NCI-H524 treated with DMSO at 0.1 percent for 48 hours (cell line): ENCODE results near the gene SSU72.
"Not testable (repeated sequence)": the region's sequence is repeated elsewhere in the genome, so short reads cannot be mapped to it uniquely, and the experiment has no call there.

ENCODE experiments used
- DNase-seq: peaks from one replicate; lab custom pipeline; 2025; lab: John Stamatoyannopoulos, UW

Gene SSU72

DNA sequence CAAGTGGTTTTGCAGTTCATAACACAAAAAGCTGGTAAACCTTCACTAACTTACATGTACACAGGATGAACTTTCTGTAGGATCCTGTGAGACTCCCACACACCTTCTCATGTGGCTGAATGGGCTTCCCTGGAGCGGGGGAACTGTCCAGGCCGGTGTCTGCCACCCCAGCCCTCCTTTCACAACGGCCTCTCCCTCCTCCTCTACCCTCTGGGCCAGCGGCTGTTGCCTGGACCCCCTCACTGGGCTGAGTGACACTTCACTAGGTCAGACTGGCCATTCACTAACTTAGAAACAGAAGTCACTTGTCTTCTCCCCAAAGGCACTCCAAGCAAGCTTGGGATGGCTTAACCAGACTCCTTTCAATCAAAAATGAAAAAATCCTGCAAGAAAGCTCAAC is 16.1 kb downstream of the SSU72 start:
- no peak for DNase-seq

DNA sequence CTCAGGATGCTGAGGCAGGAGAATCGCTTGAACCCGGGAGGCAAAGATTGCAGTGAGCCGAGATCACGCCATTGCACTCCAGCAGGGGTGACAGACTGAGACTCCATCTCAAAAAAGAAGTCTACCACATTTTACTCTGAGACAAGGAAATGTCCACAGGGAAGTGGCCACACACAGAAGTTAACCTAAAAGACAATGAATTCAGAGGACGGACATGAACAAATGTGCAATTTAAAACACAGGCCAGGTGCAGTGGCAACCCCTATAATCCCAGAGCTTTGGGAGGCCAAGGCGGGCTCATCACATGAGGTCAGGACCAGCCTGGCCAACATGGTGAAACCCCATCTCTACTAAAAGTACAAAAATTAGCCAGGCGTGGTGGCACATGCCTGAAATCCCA is 17.0 kb downstream of the SSU72 start:
- DNase-seq, result not testable (repeated sequence)

DNA sequence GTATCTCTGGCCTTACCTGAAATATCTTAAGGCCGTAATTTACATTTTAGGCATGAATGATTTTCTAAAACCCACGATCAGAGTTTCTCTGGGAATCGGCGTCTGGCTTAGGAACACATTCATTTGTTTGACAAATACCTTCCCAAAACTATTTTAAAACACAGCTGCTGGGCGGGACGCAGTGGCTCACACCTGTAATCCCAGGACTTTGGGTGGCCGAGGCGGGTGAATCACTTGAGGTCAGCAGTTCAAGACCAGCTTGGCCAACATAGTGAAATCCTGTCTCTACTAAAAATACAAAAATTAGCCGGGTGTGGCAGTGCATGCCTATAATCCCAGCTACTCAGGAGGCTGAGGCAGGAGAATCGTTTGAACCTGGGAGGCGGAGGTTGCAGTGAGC is 17.7 kb downstream of the SSU72 start:
- DNase-seq, result not testable (repeated sequence)

DNA sequence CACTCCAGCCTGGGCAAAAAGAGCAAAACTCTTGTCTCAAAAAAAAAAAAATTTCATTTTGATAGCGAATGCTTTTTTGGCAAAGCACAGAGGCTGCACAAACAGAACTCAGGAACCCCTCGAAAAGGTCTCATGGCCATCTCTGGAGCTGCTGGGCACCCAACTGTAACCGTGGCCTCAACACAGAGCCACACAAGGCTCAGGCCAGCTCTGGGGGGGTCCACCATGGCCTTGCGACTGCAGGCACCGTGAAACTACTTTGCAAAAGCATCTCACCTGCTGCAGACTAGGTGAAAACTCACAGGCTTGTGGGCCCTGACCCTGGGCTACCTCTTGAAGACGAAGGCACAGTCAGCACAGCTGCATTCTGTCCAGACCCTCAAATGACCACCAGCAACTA is 18.2 kb downstream of the SSU72 start:
- no peak for DNase-seq

DNA sequence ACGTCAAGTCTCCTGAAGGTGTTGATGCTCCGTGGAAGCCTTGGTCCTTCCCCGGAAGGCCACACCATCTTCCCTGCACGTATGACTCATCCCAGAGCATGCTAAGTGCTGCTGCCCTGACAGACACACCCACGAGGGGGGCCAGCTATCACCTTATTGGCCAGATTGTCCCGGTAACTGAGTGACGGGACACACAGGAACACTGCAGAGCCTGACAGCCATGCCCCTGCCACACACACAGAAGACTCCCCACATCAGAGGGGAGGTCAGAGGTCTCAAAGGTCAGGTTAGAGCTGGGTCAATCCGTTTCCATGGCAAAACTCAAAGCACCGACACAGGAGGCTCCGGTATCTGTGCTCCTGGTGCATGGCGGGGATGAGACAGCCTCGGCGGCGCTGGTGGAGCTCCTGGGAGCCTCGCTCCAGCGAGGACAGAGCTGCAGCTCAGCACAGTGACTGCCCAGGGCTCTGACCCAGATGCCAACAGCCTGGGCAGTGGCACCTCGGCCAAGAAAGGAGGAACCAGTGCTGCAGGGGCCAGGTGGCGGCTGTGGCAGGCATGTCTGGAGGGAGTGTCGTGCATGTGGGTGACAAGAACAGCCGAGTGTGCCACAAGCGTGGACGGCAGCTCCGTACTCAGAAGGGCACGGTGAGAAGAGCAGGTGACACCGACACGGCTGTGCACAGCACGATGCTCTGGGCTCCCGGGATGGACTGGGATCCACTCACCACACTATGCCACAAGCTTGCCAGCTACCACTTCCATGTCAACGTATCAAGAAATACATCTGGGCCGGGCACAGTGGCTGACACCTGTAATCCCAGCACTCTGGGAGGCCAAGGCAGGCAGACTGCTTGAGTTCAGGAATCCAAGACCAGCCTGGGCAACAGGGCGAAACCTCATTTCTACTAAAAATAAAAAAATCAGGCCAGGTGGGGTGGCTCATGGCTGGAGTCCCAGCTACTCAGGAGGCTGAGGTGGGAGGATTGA is 19.4 kb downstream of the SSU72 start:
- DNase-seq, result no peak

DNA sequence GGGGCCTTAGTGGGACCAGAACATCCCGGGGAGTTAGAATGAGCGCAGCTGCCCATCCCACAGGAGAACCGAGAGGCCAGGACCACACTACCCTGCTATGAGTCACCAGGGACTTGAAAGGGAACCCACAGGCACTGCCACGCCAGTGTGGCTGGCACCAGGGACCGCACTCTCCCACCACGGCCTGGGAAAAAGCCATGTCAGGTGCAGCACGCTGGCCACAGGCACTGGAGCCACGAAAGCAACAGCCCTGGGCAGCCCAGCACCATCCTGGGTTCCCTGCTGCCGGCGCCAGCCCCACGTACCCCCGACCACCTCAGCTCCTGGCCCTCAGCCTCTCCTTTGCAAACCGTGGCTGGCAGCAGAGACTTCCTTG is 20.1 kb downstream of the SSU72 start:
- DNase-seq, result no peak

DNA sequence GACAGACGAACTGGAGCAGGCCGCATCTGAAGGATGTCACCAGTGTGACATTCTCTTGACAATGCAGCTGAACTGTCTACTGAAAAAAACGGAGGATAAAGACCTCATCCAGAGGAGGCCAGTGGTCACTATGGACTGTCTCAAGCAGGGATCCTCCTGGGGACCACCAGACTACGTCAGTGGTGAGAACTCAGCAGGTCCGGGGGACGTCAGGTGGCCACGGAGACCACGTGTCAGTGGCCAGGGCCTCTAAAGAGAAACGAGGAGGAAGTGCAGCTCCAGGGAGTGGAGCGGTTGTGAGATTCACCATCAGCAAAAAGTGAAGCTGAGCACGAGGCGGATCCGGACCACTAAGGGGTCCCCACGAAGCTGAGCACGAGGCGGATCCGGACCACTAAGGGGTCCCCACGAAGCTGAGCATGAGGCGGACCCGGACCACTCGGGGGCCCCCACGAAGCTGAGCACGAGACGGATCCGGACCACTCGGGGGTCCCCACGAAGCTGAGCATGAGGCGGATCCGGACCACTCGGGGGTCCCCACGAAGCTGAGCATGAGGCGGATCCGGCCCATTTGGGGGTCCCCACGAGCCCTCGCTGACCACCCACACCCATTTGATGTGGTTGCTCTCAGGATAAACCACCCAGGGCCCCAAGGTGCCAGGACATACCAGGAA is 20.7 kb downstream of the SSU72 start:
- no peak for DNase-seq

DNA sequence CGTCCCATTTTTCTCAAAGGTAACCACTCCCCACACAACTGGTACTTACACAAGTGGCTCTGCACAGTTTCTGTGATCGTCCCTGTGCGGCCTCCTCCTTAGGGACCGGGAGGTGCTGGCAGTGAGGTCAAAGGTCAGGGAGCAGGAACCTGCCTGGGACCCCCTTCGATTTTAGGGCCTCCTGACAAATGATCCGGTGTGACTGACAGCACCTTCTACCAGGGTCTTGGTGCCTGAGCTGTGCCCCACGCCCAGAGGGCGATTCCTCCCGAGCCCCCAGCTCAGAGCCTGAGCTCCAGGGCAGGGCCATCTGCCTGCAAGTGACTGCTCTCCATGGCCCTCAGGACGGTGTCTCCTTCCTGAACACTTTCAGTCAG is 22.4 kb downstream of the SSU72 start:
- DNase-seq, result no peak

DNA sequence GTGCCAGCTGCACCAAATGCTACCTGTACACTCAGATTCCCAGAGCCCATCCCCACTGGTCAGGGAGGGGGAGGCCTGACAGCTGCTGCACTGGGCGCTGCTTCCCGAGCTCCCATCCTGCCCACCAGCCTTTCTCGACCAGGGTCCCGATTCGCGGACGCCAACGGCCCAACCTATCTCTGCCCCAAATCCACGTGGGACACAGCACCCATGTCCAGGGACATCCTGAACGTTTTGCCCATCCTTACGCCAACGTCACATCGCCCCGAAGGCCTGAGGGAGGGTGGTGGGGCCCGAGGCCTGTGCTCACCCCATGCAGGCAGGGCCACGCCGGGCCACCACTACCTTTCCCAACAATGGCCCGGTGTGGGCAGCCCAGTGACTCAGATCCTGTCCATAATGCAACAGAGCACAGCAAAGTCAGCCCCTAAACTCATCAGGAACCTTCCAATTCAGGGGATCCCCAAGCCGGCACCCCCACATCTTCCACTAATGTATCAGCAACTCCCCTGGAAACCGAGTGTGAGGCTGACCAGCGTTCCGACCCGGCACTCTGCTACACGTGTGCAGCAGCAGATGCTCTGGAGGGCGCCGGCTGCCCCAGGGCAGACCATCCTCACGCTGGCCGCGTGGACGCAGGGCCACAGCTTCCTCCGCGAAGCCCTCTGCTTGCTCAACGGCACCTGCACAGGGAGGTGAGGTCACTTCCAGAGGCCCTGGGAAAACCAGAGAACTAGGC is 23.0 kb downstream of the SSU72 start:
- no peak for DNase-seq

DNA sequence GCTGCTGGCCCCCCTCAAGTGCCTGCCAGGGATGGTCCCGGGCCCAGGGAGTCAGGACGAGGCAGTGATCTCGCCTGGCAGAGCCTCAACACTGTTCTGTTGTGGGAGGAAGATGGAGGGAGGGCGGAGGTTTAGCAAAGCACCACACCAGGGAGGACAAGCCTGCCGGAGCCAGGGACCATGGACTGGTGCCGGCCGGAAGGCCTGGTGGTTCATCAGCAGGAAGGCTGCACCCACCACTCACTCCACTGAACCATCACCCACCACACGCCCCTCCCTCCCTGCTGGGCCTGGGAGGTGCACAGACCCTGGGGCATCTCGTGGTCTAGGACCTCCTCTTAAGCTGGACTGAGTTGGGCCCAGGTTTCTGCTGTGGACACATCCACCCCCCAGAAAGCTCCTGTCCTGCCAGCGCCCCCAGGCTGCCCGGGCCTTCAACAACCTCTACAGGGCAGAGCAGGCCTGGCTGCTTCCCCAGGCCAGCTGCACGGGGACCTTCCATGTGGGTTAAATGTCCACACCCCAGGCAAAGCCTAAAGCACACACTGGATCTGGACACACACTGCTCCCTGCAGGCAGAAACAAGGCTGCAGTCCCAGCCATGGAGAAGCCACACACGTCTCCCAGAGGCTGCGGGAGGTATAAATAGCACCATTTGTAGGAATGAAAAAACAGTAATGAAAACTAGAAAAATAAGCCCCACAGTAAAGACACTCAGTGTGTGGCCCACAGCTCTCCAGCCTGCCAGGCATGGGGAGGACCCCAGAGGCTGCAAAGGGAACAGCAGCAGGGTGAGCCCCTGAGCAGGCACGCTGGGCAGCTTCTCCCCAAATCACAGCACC is 23.9 kb downstream of the SSU72 start:
- DNase-seq, result no peak

DNA sequence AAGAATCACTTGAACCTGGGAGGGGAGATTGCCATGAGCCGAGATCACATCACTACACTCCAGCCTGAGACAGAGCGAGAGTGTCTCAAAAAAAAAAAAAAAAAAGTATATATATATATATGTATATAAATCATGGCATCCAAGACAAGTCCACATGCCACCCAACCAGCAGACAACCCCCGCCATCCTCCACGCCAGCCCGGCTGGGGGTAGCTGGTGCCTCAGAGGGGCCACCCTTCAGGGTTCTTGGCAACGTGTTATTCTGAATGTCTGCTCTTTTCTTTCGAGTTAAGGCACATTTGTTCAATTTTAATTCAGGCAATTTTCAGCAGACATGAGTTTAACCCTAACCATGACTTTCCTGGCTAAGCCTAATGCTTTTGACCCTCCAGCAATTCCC is 24.6 kb downstream of the SSU72 start:
- no peak for DNase-seq

DNA sequence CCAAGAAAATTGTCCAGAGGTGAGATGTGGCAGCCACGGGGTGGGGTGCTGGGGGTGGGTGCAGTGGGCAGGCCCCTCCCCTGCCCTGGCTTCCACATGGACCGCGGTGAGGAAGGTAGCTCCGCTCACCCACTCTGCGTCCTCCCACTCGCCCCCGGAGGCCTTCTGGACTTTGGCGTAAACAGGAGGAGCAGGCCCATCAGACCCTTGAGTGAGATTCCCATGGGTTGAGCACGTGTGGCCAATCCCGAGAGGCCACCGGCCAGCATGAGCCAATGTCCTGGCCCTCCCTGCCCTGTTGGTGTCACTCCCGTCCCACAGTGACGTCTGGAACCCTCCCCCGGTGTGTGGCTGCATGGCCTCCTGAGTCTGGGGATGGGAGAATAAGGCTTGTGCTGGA is 26.1 kb downstream of the SSU72 start:
- DNase-seq, result no peak

DNA sequence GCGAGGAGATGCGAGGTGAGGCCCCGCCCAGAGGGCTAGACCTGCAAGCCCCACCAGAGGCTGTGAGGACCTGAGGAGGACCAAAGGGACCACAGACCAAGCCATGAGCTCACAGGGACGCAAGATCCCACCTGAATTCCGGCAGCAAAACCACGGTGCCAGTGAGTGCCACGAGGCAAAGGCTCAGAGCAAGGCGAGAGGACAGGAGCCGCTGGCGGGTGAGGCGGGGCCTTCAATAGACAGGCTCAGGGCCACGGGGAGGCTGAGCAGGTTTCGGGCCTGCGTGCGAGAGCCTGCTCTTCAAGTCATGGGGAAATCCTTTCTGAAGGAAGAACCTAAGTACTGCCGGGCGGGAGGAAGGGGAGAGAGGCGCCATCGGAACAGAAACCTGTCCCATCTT is 27.2 kb downstream of the SSU72 start:
- DNase-seq, result no peak

DNA sequence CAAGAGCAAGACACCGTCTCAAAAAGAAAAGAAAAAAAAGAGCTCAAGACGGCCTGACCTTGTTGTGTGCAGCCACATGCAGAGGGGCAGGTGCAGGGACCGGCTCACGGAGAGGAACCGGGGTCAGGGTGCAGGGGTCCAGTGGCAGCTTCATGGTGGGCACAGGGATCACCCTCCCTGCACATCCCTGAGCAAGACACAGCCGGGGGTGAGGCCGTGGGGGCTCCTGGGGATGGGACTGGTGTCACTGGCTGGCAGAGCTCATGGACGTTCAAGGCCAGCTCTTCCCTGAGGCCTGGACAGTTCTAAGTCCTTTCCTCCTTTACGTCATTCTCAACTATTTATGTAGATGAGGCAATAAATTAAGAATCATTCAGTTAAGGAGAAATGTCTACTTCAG is 27.7 kb downstream of the SSU72 start:
- DNase-seq, result no peak

DNA sequence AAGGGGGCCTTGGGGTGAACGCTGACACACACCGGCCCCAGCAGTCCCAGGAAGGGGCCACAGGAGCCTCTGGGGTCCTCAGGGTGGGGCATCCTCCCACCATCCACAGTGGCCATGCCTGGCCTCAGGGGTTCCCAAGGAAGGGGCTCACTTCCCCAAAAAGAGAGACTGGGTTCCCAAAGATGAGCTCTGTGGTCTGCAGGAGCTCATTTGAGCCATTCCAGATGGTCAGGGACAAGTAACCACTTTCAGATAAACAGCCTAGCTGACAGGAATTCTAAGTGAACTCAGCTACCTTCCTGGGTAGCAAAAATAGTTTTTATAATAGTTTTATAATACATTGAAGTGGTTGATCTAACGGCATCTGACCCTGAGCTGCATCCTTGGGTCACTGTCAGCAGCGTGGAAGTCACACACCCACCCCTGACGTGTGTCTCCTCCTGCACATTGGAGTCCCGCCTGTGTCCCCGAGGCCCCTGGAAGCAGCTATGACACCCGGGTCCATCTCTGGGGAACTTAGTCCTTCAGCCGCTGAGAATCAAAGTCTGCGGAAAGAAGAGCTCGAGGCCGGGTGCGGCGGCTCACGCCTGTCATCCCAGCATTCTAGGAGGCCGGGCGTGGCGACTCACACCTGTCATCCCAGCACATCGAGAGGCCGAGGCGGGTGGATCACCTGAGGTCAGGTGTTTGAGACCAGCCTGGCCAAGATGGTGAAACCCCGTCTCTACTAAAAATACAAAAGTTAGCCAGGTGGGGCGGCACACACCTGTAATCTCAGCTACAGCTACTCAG is 28.5 kb downstream of the SSU72 start:
- DNase-seq, result no peak

DNA sequence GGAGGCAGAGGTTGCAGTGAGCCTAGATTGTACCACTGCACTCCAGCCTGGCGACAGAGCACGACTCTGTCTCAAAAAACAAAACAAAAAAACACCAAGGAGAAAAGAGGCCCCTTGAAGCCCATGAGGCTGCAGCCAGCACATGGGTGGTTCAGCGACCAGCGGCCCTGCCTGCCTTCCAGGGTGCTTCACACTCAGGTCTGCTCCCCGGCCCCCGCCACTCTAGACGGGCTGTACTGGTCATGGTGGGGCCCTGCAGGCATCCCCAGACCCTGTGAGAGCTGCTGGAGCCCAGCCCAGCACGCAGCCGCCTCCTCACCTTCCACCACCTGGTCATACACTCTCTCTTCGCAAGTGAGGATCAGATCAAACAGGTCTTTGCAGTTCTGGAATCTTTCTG is 30.1 kb downstream of the SSU72 start:
- no peak for DNase-seq

DNA sequence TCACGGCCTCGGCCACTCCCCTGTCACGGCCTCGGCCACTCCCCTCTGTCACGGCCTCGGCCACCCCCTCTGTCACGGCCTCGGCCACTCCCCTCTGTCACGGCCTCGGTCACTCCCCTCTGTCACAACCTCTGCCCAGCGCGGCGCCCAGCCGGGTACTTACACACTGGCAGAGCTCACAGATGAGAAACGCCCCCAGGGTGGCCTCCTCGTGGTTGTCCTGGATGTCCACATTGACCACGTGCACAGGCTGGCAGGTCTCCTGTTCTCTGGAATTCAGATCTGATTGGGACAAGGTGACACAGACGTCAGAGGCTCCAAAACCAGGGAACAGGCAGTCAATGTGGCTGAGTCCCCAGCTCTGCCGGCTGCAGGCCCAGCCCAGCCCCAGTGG is 31.0 kb downstream of the SSU72 start:
- no peak for DNase-seq

DNA sequence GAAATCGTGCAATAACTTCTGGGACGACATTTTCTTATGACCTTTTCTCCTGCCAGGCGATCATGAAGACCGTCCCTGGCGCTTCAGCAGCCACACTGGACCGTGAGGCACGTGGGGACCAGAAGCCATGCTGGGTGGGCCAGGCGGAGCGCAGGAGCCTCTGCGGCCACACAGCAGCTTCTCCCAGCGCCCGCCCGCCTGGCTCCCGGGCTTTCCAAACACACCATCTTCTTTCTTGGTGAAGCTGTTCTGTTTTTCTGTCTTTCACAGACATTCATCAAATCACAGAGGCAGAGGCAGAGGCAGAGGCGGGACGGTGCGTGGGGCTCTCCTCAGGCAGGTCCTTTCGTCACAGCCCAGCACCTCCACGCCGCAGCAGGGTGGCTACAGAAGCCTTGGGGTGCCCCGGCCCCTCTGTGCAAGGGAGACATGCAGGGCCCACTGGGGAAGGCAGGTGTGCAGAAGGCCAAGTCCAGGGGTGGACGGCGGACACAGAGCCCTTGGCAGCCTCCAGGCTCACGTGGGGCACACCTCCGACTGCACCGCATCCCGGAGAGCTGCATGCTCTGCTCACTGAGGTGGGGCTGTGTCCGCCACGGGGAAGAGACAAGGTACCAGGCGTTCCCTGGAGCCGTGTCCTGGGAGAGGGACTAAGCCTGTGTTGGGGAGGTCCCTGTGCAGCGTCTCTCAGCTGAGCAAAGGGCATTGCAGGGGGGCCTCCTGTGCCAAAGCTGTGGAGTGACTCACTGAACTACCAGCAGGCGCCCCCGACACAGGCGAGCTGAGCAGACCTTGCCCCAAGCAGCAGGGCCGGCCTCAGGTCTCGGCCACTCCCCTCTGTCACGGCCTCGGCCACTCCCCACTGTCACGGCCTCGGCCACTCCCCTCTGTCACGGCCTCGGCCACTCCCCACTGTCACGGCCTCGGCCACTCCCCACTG is 31.6 kb downstream of the SSU72 start:
- DNase-seq, result no peak

DNA sequence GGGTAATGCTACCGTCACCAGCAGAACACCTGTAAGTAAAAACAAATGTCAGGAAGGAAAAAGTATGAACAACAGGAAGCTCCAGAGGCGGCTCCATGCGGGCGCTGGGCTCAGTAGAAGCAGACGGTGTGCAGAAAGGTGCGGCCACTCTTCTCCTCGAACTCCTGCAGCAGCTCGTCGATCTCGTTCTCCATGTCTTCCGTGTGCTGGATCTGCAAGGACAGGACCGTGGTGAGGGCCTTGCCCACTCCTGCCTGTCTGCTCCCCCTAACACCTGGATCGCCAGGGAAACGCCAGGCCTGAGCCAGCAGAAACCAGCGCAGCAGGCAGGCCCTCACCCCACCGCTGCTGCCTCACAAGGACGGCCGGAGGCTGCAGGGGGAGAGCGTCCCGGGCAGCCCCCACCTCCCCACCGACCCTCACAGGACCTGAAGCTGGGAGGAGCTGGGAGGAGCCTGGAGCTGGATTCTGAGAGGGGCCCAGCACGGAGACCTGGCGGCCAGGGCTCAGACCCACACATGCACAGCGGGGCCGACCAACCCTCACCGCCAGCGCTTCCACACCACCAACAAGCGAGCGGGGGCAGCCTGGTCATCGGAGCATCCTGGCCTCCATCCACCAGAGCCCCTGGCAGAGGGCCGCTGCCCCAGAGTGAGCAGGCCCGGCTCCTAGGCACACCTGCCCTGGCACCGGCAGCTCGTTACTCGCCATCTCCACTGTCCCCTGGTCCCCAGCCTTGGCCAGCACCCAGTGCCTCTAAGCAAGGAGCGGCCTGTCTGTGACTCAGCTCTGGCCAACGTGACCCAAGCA is 32.5 kb downstream of the SSU72 start:
- DNase-seq, result no peak
